ENCODE data around the gene RTBDN.
A peak's percentile ranks its signal among the peaks of the same experiment; 100 is the strongest.
"Not testable (repeated sequence)": the region's sequence is repeated elsewhere in the genome, so short reads cannot be mapped to it uniquely, and the experiment has no call there.

The RTBDN gene

GRCh38 chr19:12856653-12857052, 22.3 kb upstream of the RTBDN start:
- no peak for DNase-seq

- DNase-seq, result peak in 1 of 2 experiments; percentile 76
Measured at GRCh38 chr19:12847159-12848139, 13.1 kb upstream of the RTBDN start.

- not testable (repeated sequence) for DNase-seq
Measured at GRCh38 chr19:12846613-12847012, 12.2 kb upstream of the RTBDN start.

- no peak for DNase-seq
Measured at GRCh38 chr19:12843999-12844732, 9.8 kb upstream of the RTBDN start.

DNA sequence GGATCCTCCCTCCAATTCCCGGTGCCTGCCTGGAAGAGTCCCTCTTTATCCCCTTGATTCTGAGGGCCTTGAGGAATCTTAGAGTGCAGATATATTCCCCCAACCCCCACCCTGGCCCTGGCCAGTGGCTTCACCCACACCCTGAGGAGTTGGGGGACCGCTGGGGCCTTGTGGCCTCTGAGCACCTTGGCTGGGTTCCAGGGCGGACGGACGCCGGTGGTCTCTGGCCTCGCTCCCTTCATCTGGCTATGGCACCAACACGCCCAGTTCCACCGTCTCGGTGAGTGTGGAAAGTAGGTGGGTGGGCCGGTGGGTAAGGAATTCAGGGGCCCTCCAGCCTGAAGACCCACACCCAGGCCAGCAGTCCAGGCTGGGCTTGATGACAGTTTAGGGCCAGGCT, 8.9 kb upstream of the RTBDN start:
- no peak for DNase-seq

- no peak for DNase-seq
Measured at GRCh38 chr19:12842511-12842910, 8.1 kb upstream of the RTBDN start.

DNA sequence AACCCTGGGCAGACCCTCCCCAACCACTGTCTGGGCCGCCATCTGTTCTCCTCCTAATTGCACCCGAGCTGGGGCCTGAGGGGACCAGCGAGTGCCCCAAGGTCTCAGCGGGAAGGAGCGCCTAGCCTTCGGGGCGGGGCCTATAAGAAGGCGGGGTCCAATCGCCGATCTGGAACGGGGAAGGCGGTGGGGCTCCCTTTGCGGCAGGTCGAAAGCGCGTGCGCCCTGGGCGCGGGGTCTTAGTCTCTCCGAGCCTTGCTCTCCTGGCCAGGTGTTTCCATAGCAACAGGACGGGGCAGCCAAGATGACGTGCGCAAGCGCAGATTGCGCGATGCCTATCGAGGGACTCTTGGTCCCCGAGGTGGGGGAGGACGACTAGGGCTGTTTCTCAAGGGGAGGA, 6.7 kb upstream of the RTBDN start:
- DNase-seq, result no peak

GRCh38 chr19:12840091-12841079, 6.0 kb upstream of the RTBDN start:
- DNase-seq, result peak in 1 of 2 experiments; percentile 81

DNA sequence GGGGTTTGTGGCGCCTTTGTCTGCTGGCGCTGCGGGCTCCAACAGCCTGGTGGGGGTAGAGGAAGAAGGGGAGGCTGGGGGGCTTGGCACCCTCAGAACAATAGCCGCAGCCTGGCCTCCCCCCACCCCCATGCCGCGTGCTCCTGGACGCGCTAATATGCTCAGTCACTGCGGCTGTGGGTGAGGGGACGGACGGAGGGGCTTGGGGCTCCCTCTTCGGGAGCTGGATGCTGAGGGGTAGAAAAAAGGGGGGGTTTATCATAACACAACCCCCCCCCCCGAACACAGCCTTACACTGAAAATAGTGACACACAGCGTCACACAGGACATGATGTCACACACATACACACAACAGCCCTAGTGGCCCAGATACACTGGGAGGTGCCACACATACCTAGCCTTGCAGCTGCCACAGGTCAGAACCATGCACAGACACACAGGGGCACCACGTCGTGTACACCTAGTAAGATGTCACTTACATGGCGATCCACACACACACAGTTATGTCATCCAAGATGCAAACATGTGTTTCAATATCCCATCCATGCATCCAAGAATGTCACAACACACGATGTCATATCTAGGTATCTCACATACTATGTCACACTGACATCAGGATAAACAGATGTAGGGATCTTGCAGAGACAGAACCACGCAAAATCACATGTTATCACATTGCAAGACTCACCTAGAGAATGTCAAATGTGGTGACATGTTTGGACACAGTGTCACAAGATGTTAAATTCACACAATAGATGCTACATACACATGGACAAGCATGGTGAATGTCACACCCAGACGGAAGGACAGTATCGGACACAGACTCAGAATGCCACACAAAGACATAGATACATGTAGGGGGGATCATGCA, 4.7 kb upstream of the RTBDN start:
- DNase-seq, result peak in 1 of 2 experiments; percentile 43

- DNase-seq, result peak in 1 of 2 experiments; percentile 66
Measured at GRCh38 chr19:12838182-12838885, 4.0 kb upstream of the RTBDN start, which contains the start of gene MAST1. TSS of gene MAST1 (plus strand) at chr19:12838515. CDS start at chr19:12838573, 58 bp downstream.

DNA sequence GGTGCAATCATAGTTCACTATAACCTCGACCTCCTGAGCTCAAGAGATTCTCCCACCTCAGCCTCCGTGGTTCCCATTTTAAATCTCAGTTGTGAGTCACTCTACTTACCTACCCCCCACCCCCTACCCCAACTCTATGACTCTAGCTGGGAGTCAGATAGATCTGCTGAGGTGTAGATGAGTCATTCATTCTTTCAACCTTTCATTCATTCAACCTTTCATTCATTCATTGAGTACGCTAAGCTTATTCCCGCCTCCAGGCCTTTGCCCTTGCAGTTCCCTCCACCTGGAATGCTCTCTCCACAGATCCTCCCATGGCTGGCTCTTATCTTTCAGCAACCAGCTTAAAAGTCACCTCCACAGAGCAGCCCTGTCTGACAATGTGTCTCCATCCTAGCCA, 2.8 kb upstream of the RTBDN start:
- no peak for DNase-seq

DNA sequence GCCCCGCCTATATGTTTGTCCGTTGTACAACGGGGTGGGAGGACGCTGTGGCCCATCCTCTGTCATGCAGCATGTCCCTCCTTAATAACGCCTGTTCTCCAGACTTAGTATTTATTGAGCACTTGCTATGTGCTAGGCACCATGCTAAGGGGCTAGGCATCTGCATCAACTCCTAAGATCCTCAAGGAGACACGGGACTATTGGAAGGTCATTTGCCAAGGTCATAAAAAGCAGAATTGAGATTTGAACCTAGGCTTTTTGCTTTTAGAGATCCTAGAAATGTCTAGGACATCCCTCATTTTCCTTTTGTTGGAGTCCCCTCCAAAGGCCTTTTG, 2.1 kb upstream of the RTBDN start:
- no peak for DNase-seq

- DNase-seq, result peak in 1 of 2 experiments; percentile 67
Measured at GRCh38 chr19:12834976-12835757, 788 bp upstream of the RTBDN start.

- peak in 1 of 2 experiments; percentile 66 for DNase-seq
Measured at GRCh38 chr19:12833738-12834565, 427 bp downstream of the RTBDN start.

- DNase-seq, result no peak
Measured at GRCh38 chr19:12833418-12833737, 1.0 kb downstream of the RTBDN start.

- DNase-seq, result peak; percentile 28 to 76
Measured at GRCh38 chr19:12828494-12828893, 5.9 kb downstream of the RTBDN start.

DNA sequence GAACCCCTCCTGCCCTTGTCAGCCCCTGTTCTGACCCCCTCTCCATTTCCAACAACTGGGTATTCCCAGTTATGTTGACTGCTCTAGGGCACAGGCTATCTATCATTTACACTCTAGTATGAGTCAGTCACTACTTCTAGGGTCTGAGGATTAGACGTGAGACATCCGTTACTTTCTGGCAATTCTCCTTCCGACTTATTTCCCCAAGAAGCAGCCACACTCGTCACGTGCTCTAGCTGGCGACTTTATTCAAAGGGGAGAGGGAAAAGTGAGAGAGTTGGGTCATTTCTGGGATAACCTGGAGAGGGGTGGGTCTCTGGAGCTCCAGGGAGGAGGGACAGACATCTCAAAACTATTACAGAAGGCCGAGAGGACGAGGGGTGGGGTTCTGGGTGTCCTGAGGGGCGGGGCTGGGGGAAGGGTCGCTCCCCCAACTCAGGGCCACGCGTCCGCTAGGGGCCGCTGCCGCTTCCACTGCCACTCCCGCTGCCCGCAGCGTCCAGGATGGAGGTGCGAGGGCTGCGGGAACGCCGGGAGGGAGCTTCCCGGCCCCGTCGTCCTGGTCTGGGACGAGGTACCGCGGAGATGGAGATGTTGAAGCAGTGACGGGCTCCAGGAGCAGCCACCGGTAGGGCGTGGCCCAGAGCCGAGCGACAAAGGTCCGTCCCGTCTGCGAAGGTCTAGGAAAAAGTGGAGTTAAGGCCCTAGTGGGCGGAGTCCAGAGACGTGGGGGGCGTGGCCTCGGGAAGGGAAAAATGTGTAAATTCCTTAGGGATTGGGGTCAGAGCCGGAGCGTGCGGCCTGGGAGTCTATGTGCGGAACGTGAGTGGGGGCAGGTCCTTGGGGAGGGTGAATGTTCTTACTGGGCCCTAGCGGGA, 8.9 kb downstream of the RTBDN start:
- DNase-seq, result peak in 1 of 2 experiments; percentile 74

GRCh38 chr19:12821761-12822160, 12.6 kb downstream of the RTBDN start:
- DNase-seq, result no peak

All from NCI-H526 (cell line).